ENCODE results near the gene POU3F1.
A peak's percentile ranks its signal among the peaks of the same experiment; 100 is the strongest.
"Not testable (repeated sequence)": the region's sequence is repeated elsewhere in the genome, so short reads cannot be mapped to it uniquely, and the experiment has no call there.

The POU3F1 gene

DNA sequence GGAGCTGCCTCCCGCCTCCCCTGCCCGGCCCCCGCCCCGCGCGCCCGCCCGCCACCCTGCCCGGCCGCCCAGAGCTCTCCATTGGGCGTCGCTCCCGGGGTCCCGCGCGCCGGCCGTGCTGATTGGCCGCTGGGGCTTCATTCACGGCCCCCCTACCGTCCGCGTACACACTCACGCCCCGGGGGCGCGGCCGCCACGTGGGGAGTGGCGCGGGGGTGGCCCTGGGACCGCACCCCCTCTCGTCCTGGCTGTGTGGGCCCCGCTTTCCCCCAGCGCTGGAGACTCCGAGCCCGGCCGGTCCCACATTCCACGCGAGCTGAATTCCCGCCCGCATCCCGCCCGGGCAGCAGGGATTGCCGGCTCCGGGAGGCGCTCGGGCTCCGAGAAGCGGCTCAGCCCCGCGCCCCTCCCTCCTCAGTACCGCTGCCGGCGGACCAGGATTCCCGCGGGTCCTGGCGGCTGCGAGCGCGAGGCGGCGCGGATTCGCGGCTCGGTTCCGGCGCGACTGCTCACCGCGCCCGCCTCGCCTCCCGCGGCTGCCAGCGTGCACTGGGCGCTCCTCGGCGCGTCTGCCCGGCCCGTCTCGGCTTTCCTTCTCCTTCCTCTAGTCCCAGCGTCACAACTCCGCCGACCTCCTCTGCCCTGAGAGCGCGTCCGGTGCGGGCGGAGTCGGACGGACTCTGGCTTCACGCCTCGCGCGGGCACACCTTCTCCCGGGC lies 450 bp upstream of the POU3F1 start:
- DNase-seq, result peak; percentile 87

DNA sequence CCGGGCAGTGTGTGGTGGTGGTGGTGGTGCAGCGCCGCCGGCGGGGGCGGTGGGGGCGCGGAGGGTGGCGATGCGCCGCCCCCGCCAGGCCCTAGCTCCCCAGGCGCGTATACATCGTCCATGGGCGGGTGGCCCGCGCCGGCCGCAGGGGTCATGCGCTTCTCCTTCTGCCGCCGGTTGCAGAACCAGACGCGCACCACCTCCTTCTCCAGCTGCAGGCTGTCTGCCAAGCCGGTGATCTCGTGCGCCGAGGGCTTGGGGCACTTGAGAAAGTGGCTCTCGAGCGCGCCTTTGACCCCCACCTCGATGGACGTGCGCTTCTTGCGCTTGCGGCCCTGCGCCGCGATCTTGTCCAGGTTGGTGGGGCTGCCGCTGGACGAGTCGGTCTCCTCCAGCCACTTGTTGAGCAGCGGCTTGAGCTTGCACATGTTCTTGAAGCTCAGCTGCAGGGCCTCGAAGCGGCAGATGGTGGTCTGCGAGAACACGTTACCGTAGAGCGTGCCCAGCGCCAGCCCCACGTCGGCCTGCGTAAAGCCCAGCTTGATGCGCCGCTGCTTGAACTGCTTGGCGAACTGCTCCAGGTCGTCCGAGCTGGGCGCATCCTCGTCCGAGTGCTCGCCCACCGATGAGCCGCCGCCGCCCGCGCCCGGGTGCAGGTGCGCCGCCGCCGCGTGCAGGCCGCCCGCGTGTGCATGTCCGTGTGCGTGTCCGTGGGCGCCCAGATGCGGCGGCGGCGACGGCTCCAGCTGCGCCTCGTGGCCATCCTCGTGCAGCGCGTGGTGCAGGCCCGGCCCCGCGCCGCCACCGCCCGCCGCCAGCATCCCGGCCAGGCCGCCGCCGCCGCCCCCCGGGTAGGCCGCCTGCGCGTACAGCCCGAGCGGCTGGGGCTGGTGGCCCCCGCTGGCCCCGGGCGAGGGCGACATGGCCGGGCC lies 926 bp downstream of the POU3F1 start:
- no peak for DNase-seq

DNA sequence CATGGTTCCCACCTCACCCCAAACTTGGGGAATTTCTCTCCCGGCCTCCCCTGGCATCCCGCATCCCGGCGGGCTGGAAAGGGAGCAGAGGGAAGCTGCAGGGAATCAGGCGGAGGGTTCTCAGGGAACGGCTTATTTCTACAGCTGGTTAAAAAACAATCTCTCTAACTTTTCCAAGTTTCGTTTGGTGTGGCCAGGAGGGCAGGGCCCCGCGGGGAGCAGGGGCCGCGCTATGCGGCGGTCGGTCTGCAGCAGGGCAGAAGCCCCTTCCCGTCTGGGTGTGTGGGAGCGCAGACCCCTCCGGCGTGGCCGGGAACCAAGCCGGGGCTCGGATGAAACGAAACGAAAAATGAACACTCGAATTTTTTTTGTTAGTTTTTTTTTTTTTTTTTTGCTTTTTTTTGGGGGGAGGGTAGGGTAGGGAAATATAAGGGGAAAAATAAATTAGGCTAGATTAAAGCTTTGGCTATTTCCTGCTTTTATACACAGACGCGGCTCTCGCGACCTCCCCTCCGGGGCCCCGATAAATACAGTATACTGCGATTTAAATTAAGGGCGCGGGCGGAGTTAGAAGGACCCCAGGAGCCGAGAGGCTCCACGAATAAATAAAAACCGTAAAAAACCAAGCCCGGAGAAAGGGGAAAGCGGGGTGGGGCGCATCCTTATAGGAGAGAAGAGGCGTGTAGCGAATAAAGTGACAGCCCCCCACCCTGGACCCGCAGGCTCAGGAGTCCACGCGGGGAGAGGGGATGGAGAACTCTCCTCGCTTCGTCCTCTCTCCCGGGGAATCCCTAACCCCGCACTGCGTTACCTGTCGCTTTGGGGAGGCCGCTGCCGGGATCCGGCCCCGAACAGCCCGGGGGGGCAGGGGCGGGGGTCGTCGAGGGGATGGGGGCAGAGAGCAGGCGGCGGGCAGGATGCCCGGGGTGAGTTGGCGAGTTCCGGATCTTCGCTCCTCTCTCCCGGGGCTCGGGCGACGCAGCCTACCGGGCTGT lies 2.1 kb downstream of the POU3F1 start:
- DNase-seq, result no peak

DNA sequence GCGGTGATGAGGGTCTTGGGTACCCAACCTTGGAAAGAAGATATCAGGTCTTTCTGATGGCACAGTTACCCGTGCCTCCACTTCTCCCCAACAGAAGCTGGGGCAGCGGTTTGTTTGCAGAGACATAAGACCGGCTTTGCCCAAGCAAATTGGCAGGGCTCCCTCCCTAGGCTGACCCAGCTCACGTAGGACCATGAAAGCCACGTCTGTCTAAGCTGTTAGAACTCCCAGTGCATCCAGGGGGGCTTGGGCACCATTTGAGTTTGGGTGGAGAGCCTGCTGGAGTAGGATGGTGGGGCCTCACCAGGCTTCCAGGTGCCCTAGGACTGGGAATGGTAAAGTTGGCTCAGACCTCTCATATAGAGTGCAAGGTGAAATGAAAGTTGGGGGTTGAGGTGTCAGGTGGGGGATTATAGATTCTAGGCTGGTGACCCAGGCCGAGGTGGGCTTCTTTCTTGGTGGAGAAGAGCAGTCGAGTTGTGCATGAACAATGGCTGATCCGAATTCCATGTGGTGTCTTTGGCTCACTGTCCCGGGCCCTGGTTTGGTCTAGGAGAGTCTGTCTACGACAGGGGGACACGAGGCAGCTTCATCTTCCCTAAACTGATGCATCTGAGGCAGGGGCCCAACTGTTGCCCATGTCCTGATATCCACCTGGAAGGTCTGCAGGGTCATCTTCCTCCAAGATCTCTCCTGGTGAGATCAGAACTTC lies 3.4 kb downstream of the POU3F1 start:
- no peak for DNase-seq

DNA sequence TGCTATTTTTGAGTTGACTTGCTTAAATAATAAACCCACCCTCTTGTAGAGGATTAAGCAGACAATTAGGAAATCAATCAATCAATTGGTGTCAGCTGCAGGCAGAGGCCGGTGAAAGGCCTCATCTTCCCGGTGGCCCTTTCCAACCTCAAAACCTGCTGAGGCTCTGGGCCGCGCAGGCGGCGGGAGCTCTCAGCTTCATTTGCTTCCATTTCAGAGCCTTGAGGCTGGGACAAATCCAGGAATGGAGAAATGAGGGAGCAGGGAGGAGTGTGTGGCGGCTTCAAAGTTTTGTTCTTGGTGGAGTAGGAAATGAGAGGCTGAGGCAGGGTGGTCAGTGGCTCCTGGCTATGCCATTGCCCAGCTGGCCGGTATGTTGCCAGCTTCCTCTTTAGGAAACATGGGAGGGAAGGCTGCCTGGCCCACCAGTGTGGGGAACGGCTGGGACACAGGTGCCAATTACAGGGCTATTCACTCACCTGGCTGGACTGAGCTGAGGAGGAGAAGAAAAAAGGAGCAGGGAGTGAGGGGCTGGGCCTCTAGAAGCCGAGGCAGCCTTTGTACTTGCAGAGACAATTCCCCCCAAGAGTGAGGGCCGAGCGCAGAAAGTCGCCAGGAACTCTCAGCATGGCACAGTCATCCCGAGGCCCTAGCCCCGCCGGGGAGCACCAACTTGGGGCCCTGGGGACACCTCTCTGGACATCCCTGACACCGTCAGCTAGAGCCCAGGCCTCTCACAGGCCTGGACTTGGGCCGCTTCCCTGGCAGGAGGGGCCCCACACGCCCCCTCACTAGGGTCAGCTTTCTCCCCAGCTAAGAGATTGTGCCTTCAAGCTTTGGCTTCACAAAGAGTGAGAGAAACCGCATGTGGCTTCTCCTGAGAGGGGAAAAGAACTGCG lies 4.4 kb downstream of the POU3F1 start:
- no peak for DNase-seq

DNA sequence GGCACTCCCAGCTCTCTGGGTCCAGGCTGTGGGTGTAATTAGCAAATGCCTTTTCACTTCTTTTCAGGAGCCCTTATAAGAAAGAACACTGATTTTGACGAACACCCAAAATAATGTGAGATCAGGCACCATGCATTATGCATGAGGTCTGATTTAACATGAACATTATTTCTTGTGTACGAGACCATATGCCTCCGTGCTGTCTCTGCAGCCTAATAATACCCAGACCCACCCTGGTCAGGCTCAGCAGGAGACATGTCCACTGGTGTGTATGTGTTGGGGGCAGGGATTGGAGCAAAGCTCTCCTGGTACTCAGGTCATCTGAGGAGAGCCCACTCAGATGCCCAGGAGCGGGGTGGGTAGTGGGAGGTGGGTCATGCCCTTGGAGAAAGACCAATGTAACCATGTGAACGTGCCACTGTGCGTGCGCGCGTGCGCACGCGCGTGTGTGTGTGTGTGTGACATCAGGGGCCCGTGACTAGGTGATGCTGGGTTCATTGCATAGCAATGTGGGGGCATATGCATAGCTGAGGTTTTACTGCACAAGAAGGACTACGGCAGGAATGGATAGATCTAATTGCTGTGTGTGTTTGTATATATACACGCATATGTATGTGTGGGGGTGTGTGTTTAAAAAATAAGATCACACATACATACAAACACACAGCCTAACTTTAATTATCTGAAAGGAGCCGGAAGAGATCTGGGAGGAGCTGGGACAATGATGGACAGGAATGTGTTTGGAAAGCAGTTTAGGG lies 7.1 kb downstream of the POU3F1 start:
- no peak for DNase-seq

DNA sequence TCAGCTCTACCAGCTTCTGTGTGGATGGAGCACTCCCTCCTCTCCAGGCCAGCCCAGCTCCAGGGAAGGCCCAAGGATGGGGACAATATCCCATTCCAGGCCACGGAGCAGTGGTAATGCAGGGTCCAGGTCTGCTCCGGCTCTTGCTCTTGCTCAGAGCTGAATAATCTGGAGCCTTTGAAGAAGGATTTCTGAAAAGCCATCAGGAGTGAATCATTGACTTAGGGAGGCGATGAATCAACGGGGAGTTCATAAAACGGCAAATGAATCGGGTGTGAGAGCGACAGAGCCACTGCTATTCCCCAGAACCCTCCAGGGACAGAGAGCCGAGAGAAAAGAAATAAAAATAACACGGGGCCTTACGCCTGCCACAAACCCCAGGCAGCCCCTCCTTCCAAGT lies 7.7 kb downstream of the POU3F1 start:
- DNase-seq, result no peak

DNA sequence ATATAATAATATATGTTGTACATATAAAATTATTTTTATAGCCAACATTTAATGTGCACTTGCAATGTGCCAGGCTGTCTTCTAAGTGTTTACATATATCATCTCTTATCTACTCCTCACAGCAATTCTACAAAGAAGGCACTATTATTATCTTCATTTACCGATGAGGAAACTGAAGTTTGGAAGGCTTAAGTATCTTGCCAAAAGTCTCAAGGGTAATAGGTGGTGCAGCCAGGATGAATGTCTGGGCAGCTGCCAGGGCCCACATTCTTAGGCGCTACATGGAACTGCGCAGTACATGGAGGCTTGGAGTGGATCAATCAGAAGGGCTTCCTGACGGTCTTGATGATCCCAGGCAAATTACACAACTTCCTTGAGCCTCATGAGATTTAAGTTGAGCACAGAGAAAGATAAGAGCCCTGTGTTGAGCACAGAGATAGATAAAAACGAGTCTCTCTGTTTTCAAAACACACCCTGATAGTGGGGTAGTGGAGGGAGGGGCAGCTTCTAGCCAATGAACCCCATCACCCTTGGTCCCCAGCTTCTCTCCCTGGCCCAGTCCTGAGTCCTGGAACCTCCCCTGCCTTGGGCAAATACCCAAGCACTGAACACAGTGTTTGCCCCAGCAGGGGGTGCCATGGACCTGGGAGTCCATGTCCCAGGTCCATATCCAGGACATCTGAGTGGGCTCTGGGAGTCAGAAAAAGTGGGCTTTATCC lies 9.2 kb downstream of the POU3F1 start:
- no peak for DNase-seq

DNA sequence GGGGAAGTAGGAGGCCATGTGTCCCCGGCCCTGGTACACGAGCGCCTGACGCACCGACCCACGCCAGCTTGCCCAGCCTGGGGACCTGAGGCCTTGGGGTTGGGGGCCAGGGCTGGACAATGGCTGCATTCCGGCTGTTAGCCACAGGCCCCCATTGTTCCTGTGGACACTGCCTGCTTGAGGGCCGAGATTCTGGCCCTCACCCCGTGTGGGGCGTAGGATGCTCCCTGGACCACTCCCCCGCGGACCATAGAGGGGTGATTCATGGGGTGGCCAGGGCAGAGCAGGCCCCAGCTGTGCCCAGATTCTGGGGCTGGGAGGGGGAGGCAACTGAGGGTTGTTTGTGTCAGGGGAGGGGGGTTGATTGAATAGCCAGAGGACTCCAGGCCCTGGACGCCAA lies 11.7 kb downstream of the POU3F1 start:
- no peak for DNase-seq

DNA sequence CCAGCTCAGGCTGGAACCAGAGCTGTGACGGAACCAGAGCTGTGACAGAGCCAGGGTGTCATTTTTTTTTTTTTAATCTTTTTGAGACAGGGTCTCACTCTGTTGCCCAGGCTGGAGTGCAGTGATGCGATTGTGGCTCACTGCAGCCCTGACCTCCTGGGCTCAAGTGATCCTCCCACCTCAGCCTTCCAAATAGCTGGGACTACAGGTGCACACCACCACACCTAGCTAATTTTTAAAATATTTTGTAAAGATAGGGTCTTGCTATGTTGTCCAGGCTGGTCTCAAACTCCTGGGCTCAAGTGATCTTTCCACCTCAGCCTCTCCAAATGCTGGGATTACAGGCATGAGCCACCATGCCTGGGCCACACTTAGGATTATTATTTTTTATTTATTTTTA lies 13.6 kb downstream of the POU3F1 start:
- DNase-seq, result not testable (repeated sequence)

DNA sequence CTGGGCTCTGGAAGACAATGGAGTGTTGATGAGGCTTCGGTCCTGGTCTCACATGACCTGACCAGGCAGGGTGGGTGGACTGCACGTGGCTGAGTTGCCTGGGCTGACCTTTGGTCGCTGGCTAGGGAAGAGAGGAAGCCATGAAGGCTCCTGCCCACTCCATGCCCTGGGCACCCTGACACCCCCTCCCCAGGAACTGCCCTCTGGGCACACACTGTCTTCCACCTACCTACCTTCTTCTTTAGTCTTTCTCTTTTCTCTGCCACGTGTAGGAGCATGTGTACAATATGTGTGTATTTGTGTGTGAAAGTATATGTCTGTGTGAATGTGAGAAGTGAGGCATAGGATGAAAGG lies 15.1 kb downstream of the POU3F1 start:
- DNase-seq, result no peak

DNA sequence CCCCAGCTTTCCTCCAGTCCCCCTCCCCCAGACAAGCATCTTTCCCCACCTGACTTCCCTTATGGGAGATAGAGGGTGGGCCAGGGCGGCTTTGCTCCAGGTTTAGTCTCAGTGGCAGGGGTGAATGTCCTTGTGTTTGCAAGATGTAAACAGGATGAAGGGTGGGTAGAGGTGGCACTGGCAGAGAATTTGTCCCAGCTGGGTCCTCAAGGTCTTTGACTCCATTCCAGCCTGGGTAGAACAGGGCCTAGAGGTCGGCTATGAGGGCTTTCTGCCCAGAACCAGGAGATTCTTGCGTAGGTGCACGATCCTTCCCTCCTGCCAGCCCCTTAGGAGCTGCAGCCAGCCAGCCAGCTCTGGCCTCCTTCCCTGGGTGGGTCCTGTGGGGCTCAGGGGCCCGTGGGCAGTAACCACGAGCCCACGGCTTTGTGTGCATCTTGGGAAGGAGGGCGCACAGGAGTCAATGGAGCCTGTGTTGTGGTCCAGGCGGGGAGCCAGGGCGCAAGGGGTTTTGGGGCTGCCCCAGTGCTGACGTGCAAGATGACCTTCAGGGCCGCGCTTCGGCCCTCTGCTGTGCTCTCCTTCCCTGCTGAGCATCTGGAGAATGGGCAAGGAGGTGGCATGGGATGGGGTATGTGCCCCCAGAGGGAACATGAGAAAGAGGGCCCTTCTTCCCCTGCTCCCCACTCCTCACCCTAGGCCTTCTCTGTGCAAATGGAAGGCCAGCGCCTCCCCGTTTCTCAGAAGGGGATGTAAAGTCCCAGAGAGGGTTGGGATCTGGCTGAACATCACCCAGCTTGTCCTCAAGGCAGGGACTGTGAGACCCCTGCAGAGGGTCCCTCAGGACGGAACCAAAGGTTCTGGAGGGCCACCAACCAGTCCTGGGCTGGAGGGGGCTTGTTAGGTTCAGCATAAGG lies 15.7 kb downstream of the POU3F1 start:
- DNase-seq, result no peak

DNA sequence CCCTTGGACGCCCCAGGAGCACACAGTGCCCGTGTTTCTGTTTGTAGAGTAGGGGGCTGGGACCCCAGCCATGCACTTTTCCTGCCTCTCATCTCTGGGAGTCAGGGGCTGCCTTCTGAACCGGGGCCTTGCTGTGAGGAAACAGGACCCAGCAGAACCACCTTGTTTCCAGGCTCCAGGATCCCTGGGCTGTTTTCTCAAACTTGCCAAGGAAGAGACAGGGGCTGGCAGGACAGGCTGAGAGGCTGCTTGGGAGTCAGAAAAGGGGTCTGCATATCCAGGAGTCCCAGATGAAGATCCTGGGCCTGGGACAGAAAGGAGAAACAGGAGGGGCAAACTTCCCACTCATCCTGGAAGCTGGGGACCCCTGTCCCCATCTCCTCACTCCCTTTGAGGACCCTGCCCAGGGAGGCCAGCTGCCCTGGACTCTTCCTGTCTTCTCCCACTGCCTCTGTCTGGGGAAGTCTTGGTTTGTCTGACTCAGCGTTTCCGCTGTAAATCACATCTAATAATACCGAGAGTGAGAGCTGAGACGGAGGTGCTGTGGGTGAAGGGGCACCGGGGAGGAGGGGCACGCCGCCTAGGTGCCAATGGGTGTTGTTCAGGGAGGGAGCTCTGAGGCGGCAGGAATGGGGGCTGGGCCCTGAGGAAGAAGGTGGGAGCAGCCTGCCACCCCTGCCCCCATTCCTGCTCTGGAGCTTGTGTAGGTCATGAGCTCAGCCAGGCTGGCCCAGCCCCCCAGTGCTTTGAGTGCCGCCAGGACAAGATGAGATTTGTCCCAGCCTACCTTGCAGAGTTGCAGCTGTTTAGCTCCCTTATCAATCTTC lies 16.7 kb downstream of the POU3F1 start:
- peak; percentile 81 for DNase-seq

DNA sequence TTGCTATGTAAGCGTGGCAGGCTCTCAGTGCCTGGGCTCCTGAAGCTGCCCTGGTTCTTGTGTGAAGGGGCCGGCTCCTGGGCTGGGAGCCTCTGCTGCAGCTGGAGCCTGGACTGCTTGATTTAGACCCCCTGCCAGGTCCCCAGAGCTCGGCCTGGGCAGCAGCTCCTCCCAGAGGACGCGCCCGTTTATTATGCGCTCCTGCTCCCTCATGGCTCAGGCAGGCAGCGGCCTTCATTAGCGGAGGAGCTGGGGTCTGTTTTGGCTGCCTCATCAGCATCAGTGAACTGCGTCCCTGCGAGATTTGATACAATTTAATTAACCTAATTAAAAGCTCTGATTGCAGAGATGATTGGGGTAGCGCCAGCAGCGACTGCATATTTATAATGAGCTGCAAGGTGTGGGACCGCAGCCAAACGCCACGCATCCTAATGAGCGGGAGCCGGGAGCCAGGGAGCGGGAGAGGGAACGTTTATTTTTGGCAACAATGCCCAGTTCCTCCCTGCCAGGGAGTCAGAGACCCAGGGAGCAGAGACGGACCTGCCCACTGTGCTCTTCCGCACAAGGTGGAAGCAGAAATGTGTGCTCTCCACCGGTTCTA lies 17.4 kb downstream of the POU3F1 start:
- peak; percentile 64 for DNase-seq

DNA sequence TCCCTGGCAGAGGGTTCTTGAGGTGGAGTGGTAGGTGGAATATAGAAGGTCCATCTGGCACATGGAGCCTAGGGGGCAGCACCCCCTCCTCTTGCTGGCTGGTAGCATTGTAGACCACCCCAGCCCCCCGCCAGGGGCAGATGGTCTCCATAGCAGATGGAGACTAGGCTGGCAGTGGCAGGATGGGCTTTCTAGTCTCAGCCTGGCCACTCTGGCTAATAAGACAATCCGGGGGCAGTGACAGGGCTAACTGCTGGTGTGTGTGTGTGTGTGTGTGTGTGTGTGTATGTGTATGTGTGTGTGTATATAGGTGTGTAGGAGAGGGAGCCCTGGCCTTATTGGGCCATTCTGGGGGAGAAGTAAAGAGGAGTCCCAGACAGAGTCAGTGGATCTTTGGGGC lies 17.9 kb downstream of the POU3F1 start:
- DNase-seq, result peak; percentile 63

DNA sequence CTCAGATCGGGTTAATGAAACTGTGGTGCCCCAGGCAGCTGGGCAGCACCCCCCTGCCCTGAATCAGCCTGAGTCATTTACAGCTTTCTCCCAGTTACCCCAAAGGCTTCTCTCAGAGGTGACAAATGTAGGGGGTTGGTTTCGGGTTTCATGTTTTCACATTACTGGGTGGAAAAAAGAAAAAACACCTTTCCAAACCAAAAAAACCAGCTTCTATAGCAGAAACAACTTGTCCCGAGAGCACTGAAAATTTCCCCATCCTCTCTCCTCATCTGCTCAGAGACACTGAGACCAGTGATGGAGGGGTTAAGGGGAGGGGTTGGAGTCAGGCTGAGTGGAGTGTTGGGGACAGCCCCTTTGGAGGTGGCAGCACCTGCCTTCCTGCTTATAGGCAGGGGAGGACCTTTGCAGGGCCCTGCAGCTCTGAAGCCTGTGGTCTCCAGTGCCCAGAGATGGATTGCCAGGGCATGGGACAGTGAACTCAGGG lies 18.4 kb downstream of the POU3F1 start:
- DNase-seq, result peak; percentile 87

All from NCI-H2171 treated with DMSO at 0.1 percent for 48 hours (cell line).